Activated naive CD4-positive, alpha-beta T cell treated with anti-CD3 and anti-CD28 coated beads, Interleukin-2, amount 50 U/mL, for 16 hours (primary cell): ENCODE results near the gene TAS2R16.
"Not testable (repeated sequence)": the region's sequence is repeated elsewhere in the genome, so short reads cannot be mapped to it uniquely, and the experiment has no call there.

ENCODE experiments used
- DNase-seq: peaks from one replicate; pipeline ENCODE4 v3.0.0-alpha.2; 2020

The TAS2R16 gene

DNA sequence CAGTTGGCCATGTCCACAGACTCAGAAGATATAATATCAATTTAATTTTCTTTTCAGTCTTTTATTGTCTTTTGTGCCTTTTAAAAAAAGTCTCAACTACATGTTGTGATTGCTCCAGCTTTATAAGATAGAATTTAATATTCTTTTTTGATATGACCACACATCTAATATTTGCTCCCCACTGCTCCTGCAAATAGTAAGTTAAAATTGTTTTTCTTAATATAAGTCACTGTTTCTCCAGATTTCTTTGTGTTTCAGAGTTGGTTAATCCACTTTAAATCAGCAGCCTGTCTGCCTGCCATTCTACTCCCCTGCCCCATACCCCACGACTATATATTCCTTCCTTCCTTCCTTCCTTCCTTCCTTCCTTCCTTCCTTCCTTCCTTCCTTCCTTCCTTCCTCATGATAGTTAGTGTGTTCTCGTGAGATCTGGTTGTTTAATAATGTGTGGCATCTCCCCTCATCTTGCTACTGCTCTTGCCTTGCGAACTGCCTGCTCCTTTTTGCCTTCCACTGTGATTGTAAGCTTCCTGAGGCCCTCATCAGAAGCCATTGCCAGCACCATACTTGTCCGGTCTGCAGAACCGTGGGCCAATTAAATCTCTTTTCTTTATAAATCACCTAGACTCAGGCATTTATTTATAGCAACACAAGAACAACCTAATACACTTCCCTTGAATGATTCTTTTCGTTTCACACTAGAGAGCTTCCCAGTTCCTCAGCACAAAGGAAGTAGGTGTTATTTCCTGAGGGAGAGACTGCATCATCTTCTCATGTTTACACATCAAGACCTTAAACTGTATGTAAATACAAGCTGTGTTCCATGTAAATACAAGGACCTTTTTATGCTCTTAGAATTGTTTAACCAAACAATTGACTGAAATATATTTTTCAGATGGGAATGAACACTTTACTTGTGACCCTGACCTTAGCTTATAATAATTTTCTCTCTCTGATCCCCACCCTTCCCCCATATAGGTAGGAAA, 24.5 kb downstream of the TAS2R16 start:
- DNase-seq, result no peak

- no peak for DNase-seq
Measured at GRCh38 chr7:122968389-122968788, 27.1 kb downstream of the TAS2R16 start.

- no peak for DNase-seq
Measured at GRCh38 chr7:122965306-122965705, 30.2 kb downstream of the TAS2R16 start.

- DNase-seq, result not testable (repeated sequence)
Measured at GRCh38 chr7:122953678-122954077, 41.8 kb downstream of the TAS2R16 start.

GRCh38 chr7:122951006-122951405, 44.5 kb downstream of the TAS2R16 start:
- DNase-seq, result no peak

DNA sequence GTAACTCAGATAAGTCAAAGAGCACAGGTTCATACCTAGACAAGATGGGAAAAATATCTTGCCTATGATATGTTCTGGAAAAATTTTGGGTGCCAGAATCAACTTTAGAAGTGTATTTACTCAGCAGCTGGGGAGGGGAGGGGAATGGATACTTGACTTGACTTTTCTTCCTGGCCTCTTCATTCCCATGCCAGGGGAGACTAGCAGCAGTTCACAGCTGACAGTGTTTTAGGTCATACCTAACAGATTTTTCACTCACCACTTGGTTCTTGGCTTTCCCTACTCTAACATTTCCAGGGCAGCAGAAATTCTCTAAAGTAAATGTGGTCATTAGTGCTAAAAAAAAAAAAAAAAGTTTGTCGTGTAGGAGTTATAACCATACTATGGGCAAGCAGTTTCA, 46.3 kb downstream of the TAS2R16 start:
- no peak for DNase-seq
